ENCODE results near the gene SCPEP1. TPM values are rescaled to one million over a fixed set of nuclear protein-coding genes. Genes with fewer than 3 reads are reported as not detected.
"Not testable (repeated sequence)": the region's sequence is repeated elsewhere in the genome, so short reads cannot be mapped to it uniquely, and the experiment has no call there.

The SCPEP1 gene
- total RNA-seq, 1 donor from 2014 or later, result 11.6 TPM

DNA sequence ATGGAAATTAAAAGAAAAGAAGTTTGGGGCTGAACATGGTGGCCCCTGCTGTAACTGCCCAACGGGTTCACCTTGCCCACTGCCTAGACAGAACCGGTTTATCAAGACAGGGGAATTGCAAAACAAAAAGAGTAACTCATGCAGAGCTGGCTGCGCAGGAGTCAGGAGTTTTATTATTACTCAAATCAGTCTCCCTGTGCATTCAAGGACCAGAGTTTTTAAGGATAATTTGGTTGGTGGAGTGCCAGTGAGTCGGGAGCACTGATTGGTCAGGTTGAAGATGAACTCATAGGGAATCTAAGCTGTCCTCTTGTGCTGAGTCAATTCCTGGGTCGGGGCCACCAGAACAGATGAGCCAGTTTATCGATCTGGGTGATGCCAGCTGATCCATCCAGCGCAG, 4.4 kb upstream of the SCPEP1 start:
- Mint-ChIP-seq H3K4me3 (no peak overlapping the region), H3K4me1 (ENCODE audit: low read depth) (peaks cover 10% of the 10 kb centered on the region), H3K36me3 (ENCODE audit: low read depth) (peaks cover 2% of the 10 kb centered on the region), H3K27ac (no peak overlapping the region), H3K9me3 (no peaks in the 10 kb centered on the region), H3K27me3 (ENCODE audit: insufficient read depth) (peaks cover 48% of the 10 kb centered on the region)
- no peak for DNase-seq (ENCODE audit: low spot score)
- intact Hi-C loops (cut with micrococcal nuclease), result no loop called here

DNA sequence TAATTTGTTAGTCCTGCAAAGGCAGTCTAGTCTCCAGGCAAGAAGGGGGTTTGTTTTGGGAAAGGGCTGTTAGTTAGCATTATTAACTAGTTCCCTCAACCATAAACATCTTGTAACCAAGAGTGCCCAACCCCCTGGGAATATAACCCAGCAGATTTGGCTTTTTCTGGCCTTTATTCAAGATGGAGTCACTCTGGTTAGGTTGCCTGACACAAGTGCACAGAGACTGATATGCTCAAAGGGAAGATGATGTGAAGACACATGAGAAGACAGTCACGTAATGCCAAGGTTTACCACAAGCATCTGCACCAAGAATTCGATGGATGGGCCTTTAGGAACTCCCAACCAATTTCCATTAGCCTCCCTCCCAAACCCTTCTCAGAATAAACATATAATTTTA, 3.9 kb upstream of the SCPEP1 start:
- peaks cover 47% of the 10 kb centered on the region for H3K27me3 Mint-ChIP-seq (ENCODE audit: insufficient read depth)
- intact Hi-C loops (cut with micrococcal nuclease), result no loop called here
- H3K4me1 Mint-ChIP-seq (ENCODE audit: low read depth), result peaks cover 15% of the 10 kb centered on the region
- no peak overlapping the region for H3K27ac Mint-ChIP-seq
- DNase-seq (ENCODE audit: low spot score), result no peak
- no peak overlapping the region for H3K4me3 Mint-ChIP-seq
- H3K9me3 Mint-ChIP-seq, result no peaks in the 10 kb centered on the region
- peaks cover 2% of the 10 kb centered on the region for H3K36me3 Mint-ChIP-seq (ENCODE audit: low read depth)

DNA sequence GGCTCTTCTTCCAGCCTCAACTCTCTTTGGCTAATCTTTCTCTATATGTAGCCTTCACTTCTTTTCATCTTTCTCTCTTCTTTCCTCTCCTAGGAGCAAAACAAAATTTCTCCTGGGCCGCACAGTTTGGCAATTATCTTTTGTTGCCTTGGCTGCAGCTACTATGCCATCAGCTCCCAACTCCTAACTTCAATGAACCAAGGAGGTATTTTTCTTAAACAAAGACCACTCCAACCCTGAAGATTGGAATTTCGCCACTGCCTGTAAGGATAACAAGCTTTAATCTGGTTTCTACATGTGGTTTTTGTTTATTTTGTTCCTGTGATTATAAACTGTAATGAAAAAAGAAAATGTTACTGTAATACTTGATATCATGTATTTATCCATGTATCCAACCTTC, 2.3 kb upstream of the SCPEP1 start:
- intact Hi-C loops (cut with micrococcal nuclease), result no loop called here
- peaks cover 2% of the 10 kb centered on the region for H3K36me3 Mint-ChIP-seq (ENCODE audit: low read depth)
- H3K4me3 Mint-ChIP-seq, result no peak overlapping the region
- DNase-seq (ENCODE audit: low spot score), result no peak
- H3K27me3 Mint-ChIP-seq (ENCODE audit: insufficient read depth), result peaks cover 42% of the 10 kb centered on the region
- H3K9me3 Mint-ChIP-seq, result no peaks in the 10 kb centered on the region
- no peak overlapping the region for H3K27ac Mint-ChIP-seq
- H3K4me1 Mint-ChIP-seq (ENCODE audit: low read depth), result peaks cover 19% of the 10 kb centered on the region

DNA sequence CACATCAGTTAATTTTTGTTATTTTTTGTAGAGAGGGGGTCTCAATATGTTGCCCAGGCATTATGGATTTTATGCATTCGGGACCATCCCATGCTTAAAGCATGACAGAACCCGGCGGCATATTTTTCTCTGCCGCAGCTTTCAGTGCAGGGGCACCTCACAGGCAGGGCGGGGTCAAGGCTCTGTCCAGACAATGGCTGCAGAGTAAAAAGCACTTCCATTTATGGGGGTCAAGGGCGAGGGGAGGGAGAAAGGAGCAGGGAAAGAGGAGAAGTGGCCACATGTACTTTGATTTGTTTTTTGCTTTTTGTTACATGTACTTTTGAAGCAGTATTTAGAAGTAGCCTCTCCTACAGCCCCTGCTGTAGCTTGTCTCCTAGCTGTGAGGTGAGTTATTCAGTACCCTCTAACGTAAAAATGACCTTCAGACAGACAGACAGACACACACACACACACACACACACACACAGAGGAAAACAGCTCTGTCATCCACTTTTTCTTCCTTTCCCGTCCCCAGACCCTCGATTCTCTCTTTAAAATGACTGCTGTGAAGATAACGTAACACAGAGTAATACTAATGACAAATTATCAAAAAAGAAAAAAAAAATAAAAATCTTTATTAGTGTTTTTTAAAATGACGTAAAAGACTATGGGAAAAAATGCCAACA, 856 bp upstream of the SCPEP1 start:
- intact Hi-C loops (cut with micrococcal nuclease), result no loop called here
- no peak overlapping the region for H3K27ac Mint-ChIP-seq
- peaks cover 32% of the 10 kb centered on the region for H3K27me3 Mint-ChIP-seq (ENCODE audit: insufficient read depth)
- H3K4me3 Mint-ChIP-seq, result peak overlapping the region; percentile 71
- H3K36me3 Mint-ChIP-seq (ENCODE audit: low read depth), result peaks cover 2% of the 10 kb centered on the region
- no peaks in the 10 kb centered on the region for H3K9me3 Mint-ChIP-seq
- no peak for DNase-seq (ENCODE audit: low spot score)
- H3K4me1 Mint-ChIP-seq (ENCODE audit: low read depth), result peaks cover 19% of the 10 kb centered on the region

DNA sequence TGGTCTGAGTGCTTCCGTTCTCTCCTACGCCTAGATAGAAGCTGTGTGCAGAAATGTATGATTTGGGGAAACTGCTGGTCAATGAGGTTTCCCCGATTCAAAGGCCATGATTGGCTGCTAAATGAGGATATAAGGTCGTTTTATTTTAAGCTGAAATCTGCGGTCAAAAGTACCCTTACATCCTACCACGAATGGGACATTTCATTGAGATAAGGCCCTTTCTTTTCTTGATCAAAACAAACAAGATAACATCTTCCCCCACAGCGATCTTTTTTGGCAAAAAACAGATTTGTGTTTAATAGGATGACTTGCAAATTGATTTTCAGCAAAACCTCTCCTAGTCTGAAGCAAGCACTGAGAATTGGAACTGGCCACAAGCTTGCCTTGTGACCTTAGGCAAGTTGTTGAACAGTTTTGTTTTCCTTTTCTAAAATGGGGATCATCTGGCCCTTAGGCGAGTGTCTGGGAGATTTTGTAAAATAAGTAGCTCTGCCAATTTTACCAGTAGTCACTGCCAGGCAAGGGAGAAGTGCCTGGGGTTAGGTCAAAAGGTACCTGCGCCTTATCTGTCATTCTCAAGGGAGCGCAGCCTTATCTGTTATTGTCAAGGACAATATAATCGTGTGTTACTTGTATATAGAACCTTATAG, 635 bp downstream of the SCPEP1 start:
- no peaks in the 10 kb centered on the region for H3K9me3 Mint-ChIP-seq
- peak overlapping the region; percentile 89 for H3K4me3 Mint-ChIP-seq
- intact Hi-C loops (cut with micrococcal nuclease), result loop anchor here (1.0 kb wide), 3 partner anchors 17 to 145 kb away; partner anchors contain the start of genes AKAP1, C17orf67 and COIL
- H3K4me1 Mint-ChIP-seq (ENCODE audit: low read depth), result peaks cover 19% of the 10 kb centered on the region
- peaks cover 26% of the 10 kb centered on the region for H3K27me3 Mint-ChIP-seq (ENCODE audit: insufficient read depth)
- peaks cover 2% of the 10 kb centered on the region for H3K36me3 Mint-ChIP-seq (ENCODE audit: low read depth)
- peak overlapping the region; percentile 79 for H3K27ac Mint-ChIP-seq
- no peak for DNase-seq (ENCODE audit: low spot score)

DNA sequence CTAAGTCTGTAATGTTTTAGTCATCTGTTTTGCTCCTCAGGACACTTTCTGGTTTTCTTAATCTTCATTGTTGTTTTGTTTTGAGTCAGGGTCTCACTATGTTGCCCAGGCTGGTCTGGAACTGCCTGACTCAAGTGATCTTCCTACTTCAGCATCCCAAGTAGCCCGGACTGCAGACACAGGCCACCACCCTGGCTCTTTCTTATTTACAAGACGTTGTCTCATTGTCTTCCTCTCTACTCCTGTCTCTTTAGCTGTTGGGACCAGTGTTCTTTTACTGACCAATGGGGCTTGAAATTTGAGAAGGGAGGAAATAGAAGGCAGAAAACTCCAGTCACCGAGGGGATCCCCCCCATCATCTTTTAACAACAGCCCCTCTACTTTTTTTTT, 1.2 kb downstream of the SCPEP1 start:
- intact Hi-C loops (cut with micrococcal nuclease), result no loop called here
- no peak overlapping the region for H3K27ac Mint-ChIP-seq
- DNase-seq (ENCODE audit: low spot score), result no peak

DNA sequence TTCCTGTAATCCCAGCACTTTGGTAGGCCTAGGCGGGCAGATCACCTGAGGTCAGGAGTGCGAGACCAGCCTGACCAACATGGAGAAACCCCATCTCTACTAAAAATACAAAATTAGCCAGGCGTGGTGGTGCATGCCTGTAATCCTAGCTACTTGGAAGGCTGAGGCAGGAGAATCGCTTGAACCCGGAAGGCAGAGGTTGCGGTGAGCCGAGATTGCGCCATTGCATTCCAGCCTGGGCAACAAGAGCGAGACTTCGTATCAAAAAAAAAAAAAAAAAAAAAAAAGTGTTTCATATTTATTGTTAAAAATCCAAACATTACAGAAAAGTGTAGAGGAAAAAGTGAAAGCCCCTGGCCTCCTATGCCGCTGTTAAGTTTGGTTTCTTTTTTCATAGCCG, 2.6 kb downstream of the SCPEP1 start:
- Mint-ChIP-seq H3K27me3 (ENCODE audit: insufficient read depth) (peaks cover 17% of the 10 kb centered on the region), H3K4me1 (ENCODE audit: low read depth) (peaks cover 19% of the 10 kb centered on the region)
- H3K36me3 Mint-ChIP-seq (ENCODE audit: low read depth); intact Hi-C loops (cut with micrococcal nuclease); H3K9me3 Mint-ChIP-seq; H3K4me3 Mint-ChIP-seq; H3K27ac Mint-ChIP-seq; DNase-seq (ENCODE audit: low spot score): not testable (repeated sequence)

More for the DNA sequence above, 1.2 kb downstream of the SCPEP1 start:
- Mint-ChIP-seq H3K9me3 (no peaks in the 10 kb centered on the region), H3K4me3 (peak overlapping the region; percentile 89), H3K36me3 (ENCODE audit: low read depth) (peaks cover 2% of the 10 kb centered on the region), H3K27me3 (ENCODE audit: insufficient read depth) (peaks cover 23% of the 10 kb centered on the region), H3K4me1 (ENCODE audit: low read depth) (peaks cover 19% of the 10 kb centered on the region)

DNA sequence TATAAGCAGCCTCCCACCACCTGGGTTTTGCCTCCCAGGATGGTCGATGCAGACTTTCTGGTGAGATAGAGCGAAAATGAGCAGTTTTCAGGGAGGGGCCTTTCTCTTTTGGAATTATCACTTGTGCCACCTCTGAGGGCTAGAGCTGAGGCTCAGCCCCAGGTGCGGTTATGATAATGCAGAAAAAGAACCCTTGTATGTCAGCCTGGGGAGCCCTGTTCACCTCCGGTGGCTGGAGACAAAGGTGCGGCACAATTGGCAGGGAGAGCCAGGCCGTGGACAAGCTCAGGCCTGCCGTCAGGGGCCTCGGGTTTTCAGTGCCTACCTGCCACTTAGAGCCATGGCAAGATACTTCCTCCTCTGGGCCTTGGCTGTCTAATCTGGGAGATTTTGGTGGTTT, 4.4 kb downstream of the SCPEP1 start:
- DNase-seq (ENCODE audit: low spot score), result no peak
- intact Hi-C loops (cut with micrococcal nuclease), result no loop called here
- Mint-ChIP-seq H3K9me3 (no peaks in the 10 kb centered on the region), H3K36me3 (ENCODE audit: low read depth) (peaks cover 3% of the 10 kb centered on the region), H3K4me3 (no peak overlapping the region), H3K4me1 (ENCODE audit: low read depth) (peaks cover 19% of the 10 kb centered on the region), H3K27me3 (ENCODE audit: insufficient read depth) (peaks cover under 1% of the 10 kb centered on the region), H3K27ac (no peak overlapping the region)

DNA sequence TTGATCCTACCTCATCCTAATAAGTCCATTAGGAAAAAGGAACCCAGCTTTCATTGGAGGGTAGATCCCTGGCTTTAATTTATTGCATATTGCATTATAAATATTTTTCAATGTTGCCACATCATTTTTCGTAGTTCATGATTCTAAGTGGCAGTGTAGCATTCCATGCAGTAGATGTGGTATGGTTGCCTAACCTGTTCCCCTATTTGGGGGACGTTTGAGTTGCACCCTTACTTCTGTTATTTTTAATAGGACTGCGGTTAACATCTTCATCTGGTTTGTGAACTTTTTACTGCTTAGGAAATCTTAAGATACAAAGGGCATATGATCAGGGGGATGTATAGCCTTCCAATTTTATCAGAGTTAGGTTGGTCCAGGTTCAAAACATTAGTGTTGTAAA, 5.4 kb downstream of the SCPEP1 start:
- Mint-ChIP-seq H3K4me1 (ENCODE audit: low read depth) (peaks cover 11% of the 10 kb centered on the region), H3K36me3 (ENCODE audit: low read depth) (peaks cover 1% of the 10 kb centered on the region), H3K27ac (no peak overlapping the region), H3K4me3 (no peak overlapping the region), H3K9me3 (no peaks in the 10 kb centered on the region), H3K27me3 (ENCODE audit: insufficient read depth) (no peaks in the 10 kb centered on the region)
- intact Hi-C loops (cut with micrococcal nuclease), result no loop called here
- DNase-seq (ENCODE audit: low spot score), result no peak

DNA sequence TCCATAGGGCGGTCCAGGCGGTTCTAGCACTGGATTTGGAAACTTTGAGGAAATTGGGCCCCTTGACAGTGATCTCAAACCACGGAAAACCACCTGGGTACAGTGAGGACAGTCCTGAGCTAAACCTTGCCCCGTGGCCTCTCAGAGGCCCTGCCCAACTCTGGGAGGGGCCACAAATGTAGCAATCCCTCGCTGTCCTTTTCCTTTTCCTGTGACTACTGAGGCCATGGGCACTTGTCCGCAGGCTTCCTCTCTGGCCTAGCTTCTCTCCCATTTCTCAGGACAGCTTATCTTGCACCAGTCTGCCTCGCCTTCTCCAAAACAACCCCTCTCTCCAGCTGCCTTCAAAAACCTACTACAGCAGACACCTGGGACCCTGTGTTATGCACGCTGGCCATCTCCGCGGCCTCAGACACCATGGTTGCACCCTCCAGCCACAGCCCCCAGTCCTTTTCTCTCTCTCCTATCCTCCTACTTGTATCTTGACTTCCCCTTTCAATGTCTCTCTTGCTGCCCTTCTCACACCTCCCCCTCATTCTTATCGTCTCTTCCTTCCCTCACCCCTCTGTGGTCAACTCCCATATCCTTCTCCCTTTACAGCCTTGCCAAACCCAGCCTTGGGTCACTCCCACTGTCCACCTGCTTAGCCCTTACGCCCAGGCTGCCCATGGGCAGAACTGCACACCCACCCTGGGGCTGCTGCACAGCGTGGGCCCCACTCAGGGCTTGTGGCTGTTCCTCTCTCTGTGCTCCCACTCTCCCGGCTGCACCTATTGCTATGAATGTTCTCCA, 7.6 kb downstream of the SCPEP1 start:
- no peak for DNase-seq (ENCODE audit: low spot score)
- Mint-ChIP-seq H3K27me3 (ENCODE audit: insufficient read depth) (no peaks in the 10 kb centered on the region), H3K36me3 (ENCODE audit: low read depth) (peaks cover 1% of the 10 kb centered on the region), H3K27ac (no peak overlapping the region), H3K4me3 (no peak overlapping the region), H3K9me3 (no peaks in the 10 kb centered on the region), H3K4me1 (ENCODE audit: low read depth) (no peaks in the 10 kb centered on the region)
- intact Hi-C loops (cut with micrococcal nuclease), result no loop called here

DNA sequence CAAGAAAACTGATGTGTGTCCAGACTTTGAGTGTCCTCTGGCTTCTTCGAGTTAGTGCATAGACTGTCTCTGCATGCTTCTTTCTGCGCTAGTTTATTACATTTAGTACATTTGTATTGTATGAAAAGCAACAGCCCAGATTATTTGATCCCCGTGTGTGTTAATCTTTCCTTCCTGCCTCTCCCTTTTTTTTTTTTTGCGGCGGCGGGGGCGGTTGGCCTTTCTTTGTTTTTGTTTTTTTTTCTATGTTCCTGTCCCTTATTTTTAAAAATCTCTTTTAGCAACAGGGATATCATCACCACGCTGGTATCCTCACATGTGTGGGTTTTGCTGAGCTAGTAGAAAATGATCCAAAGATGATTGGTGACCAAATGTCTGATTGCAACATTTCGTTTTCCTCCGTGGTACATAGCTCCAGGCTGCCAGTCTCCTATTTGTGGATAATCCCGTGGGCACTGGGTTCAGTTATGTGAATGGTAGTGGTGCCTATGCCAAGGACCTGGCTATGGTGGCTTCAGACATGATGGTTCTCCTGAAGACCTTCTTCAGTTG, 9.4 kb downstream of the SCPEP1 start:
- Mint-ChIP-seq H3K27me3 (ENCODE audit: insufficient read depth) (no peaks in the 10 kb centered on the region), H3K9me3 (no peaks in the 10 kb centered on the region), H3K4me3 (no peak overlapping the region), H3K36me3 (ENCODE audit: low read depth) (peaks cover 1% of the 10 kb centered on the region), H3K4me1 (ENCODE audit: low read depth) (no peaks in the 10 kb centered on the region), H3K27ac (no peak overlapping the region)
- DNase-seq (ENCODE audit: low spot score), result no peak
- intact Hi-C loops (cut with micrococcal nuclease), result no loop called here

DNA sequence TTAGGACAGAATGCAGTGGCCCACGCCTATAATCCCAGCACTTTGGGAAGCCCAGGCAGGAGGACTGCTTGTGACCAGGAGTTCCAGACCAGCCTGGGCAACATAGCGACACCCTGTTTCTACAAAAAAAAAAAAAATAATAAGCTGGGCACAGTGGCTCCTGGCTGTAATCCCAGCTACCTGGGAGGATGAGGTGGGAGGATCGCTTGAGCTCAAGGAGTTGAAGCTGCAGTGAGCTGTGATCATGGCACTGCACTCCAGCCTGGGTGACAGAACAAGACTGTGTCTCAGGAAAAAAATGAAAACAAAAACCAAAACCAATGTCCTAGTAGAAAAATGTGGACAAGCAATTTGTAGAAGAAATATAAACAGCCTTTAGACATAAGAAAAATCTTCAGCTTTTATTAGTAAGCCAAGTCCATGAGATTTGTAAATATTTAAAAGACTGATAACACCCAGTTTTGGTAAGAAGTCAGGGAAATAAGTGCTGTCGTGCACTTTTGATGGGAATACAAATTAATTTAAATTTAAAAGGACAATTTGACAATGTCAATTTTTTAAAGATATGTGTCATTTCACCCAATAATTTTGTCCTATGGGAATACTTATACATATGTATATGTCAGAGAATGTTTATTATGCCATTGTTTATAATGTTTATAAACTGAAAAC, 11.1 kb downstream of the SCPEP1 start:
- Mint-ChIP-seq H3K9me3 (no peaks in the 10 kb centered on the region), H3K4me1 (ENCODE audit: low read depth) (no peaks in the 10 kb centered on the region), H3K27ac (no peak overlapping the region), H3K36me3 (ENCODE audit: low read depth) (peaks cover 1% of the 10 kb centered on the region), H3K27me3 (ENCODE audit: insufficient read depth) (no peaks in the 10 kb centered on the region), H3K4me3 (no peak overlapping the region)
- intact Hi-C loops (cut with micrococcal nuclease), result no loop called here
- DNase-seq (ENCODE audit: low spot score), result no peak

Data from activated T-helper 1 cell treated with anti-CD3 and anti-CD28 coated beads, Interleukin-12 subunit alpha, Interleukin-12 subunit beta, Interleukin-2, Interleukin-4 antibody, amounts not matched to agents 30 ng/mL and 10 ng/mL and 1 ng/mL, durations not matched to agents 14 hours and 24 hours and 36 hours (primary cell).